Thoracic aorta (tissue), 2 donors: Measurements from ENCODE around the gene LAMC3. TPM values are rescaled to one million over a fixed set of nuclear protein-coding genes. Genes with fewer than 3 reads are reported as not detected.

Source experiments
- ATAC-seq: fragments of 150-250 bp; one replicate; pipeline ENCODE4 v1.8.0; 2017; ENCODE audit warnings: low read depth; ENCODE audit not compliant: insufficient number of reproducible peaks, low FRiP score
- DNase-seq: peaks from one replicate; pipeline ENCODE4 v3.0.0-alpha.2; 2020; ENCODE audit warnings: low spot score
- H3K27ac ChIP-seq, 2 donors: fragments of 200-600 bp; sonication (generic); 1 replicate in 1 of 2; 2 replicates in 1 of 2; pipeline ENCODE4 v1.5.1; 2016; ENCODE audit warnings: mild to moderate bottlenecking in 2 of 2, moderate library complexity in 2 of 2
- H3K27me3 ChIP-seq: fragments of 200-600 bp; sonication (generic); replicated peaks from 2 replicates; pipeline ENCODE4 v1.6.0; 2016; ENCODE audit warnings: mild to moderate bottlenecking; ENCODE audit not compliant: insufficient read depth
- H3K36me3 ChIP-seq: fragments of 200-600 bp; sonication (generic); one replicate; pipeline ENCODE4 v1.5.1; 2016
- H3K4me1 ChIP-seq, 2 donors: fragments of 200-600 bp; sonication (generic); 1 replicate in 1 of 2; 2 replicates in 1 of 2; pipeline versions ENCODE4 v1.5.1 to v1.6.0; 2016; ENCODE audit warnings: low read depth in 2 of 2, mild to moderate bottlenecking in 1 of 2; ENCODE audit not compliant: control insufficient read depth in 1 of 2
- H3K4me3 ChIP-seq: fragments of 200-600 bp; sonication (generic); 2 replicates; pipeline ENCODE4 v1.5.1; 2016; ENCODE audit warnings: mild to moderate bottlenecking
- H3K9me3 ChIP-seq: fragments of 200-600 bp; sonication (generic); 2 replicates; pipeline ENCODE4 v1.5.1; 2016
- total RNA-seq, 2 donors: library from RNA; depleted of rRNA; stranded (reverse); fragments of >200 nt; gene quantifications; one replicate each; pipeline versions ENCODE4 v1.1.0 to v1.2.3, GENCODE V29; 2016
- TF ChIP-seq, protein P1 (sequence below): fragments of 200-600 bp; sonication (generic); IDR thresholded peaks from one replicate; pipeline ENCODE4 v1.5.1; 2019; ENCODE audit warnings: antibody characterized with exemption

The LAMC3 gene
- total RNA-seq, 2 donors from 2014 or later = 0.54 to 2.8 TPM

GRCh38 chr9:130970052-130970451 is 38.9 kb upstream of the LAMC3 start:
- ATAC-seq = no peak
- Histone ChIP-seq H3K4me3 (no peak overlapping the region), H3K36me3 (no peaks in the 10 kb centered on the region), H3K27me3 (no peaks in the 10 kb centered on the region), H3K4me1 (no peaks in the 10 kb centered on the region), H3K27ac (no peak overlapping the region), H3K9me3 (no peaks in the 10 kb centered on the region)
- TF ChIP-seq, protein P1, sequence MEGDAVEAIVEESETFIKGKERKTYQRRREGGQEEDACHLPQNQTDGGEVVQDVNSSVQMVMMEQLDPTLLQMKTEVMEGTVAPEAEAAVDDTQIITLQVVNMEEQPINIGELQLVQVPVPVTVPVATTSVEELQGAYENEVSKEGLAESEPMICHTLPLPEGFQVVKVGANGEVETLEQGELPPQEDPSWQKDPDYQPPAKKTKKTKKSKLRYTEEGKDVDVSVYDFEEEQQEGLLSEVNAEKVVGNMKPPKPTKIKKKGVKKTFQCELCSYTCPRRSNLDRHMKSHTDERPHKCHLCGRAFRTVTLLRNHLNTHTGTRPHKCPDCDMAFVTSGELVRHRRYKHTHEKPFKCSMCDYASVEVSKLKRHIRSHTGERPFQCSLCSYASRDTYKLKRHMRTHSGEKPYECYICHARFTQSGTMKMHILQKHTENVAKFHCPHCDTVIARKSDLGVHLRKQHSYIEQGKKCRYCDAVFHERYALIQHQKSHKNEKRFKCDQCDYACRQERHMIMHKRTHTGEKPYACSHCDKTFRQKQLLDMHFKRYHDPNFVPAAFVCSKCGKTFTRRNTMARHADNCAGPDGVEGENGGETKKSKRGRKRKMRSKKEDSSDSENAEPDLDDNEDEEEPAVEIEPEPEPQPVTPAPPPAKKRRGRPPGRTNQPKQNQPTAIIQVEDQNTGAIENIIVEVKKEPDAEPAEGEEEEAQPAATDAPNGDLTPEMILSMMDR = no peak
- DNase-seq = no peak

- TF ChIP-seq, protein P1 = no peak
- Histone ChIP-seq H3K36me3 (no peaks in the 10 kb centered on the region), H3K4me3 (no peak overlapping the region), H3K27ac (no peak overlapping the region), H3K4me1 (no peaks in the 10 kb centered on the region), H3K27me3 (no peaks in the 10 kb centered on the region), H3K9me3 (no peaks in the 10 kb centered on the region)
- DNase-seq (no peak), ATAC-seq (no peak)
These were observed 38.1 kb upstream of the LAMC3 start for GRCh38 chr9:130970855-130971254.

DNA sequence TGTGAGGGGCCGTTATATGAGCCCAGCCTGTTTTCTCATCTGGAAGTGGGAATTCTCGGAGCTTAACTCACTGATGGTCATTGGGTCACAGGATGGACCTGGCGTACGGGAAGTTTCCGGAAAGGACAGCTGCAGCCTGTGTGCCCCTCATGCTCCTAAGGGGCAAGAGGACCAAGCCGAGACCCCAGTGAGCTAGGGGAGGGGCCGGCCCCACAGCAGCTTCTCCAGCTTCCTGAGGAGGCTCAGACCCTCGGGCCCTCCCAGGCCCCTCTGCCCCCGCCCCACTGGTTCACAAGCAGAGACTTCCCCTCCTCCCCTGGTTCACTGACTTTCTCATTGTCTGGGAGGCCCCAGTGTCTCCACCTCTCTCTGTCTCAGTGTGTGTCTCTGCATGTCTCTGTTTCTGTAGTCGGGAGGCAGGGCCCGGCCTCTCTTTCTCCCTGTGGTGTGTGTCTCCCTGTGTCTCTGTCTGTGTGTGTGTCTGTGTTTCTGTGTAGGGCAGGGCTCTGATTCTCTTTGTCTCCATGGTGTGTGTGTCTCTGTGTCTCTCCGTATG is 37.6 kb upstream of the LAMC3 start:
- Histone ChIP-seq H3K27ac (no peak overlapping the region), H3K4me3 (no peak overlapping the region), H3K27me3 (no peaks in the 10 kb centered on the region), H3K9me3 (no peaks in the 10 kb centered on the region), H3K36me3 (no peaks in the 10 kb centered on the region), H3K4me1 (no peaks in the 10 kb centered on the region)
- TF ChIP-seq, protein P1 = no peak
- no peak for ATAC-seq
- DNase-seq = no peak

GRCh38 chr9:130972277-130972956 is 36.6 kb upstream of the LAMC3 start:
- H3K9me3 ChIP-seq = no peaks in the 10 kb centered on the region
- H3K36me3 ChIP-seq = no peaks in the 10 kb centered on the region
- no peak for ATAC-seq
- no peak overlapping the region for H3K27ac ChIP-seq
- H3K4me1 ChIP-seq = no peaks in the 10 kb centered on the region
- H3K4me3 ChIP-seq = no peak overlapping the region
- TF ChIP-seq, protein P1 = no peak
- H3K27me3 ChIP-seq = no peaks in the 10 kb centered on the region
- DNase-seq = no peak

GRCh38 chr9:130972957-130973685 is 35.9 kb upstream of the LAMC3 start:
- DNase-seq (no peak), ATAC-seq (no peak)
- Histone ChIP-seq H3K9me3 (no peaks in the 10 kb centered on the region), H3K27ac (no peak overlapping the region), H3K4me1 (no peaks in the 10 kb centered on the region), H3K27me3 (no peaks in the 10 kb centered on the region), H3K4me3 (no peak overlapping the region), H3K36me3 (no peaks in the 10 kb centered on the region)
- TF ChIP-seq, protein P1 = no peak
